DND-41 (cell line): ENCODE measurements around the gene GET4.

ENCODE experiments used
- ATAC-seq: fragments of 200-7000 bp; cut with Tn5 transposase; 3 replicates; pipeline ENCODE4 v1.9.1; 2021; ENCODE audit warnings: low read depth; ENCODE audit not compliant: insufficient read depth
- DNase-seq: peaks from one replicate; pipeline ENCODE4 v3.0.0-alpha.2; 2020
- H2AFZ ChIP-seq: 2 replicates; pipeline ENCODE4 v1.6.0; 2012; ENCODE audit warnings: low read depth, low read length
- H3K27ac ChIP-seq: 2 replicates; pipeline ENCODE4 v1.5.1; 2012; ENCODE audit warnings: low read length, inconsistent platforms
- H3K27me3 ChIP-seq: fragments of 200-600 bp; sonication (generic); 2 replicates; pipeline ENCODE4 v1.6.0; 2012; ENCODE audit warnings: low read length, mild to moderate bottlenecking, inconsistent platforms; ENCODE audit not compliant: insufficient read depth, poor library complexity
- H3K36me3 ChIP-seq: 2 replicates; pipeline ENCODE4 v1.5.1; 2012; ENCODE audit warnings: low read length, inconsistent platforms; ENCODE audit not compliant: insufficient read depth
- H3K4me1 ChIP-seq: 2 replicates; pipeline ENCODE4 v1.5.1; 2012; ENCODE audit warnings: mild to moderate bottlenecking, low read length; ENCODE audit not compliant: insufficient read depth
- H3K4me2 ChIP-seq: 2 replicates; pipeline ENCODE4 v1.6.0; 2012; ENCODE audit warnings: mild to moderate bottlenecking, moderate library complexity, low read length, inconsistent platforms; ENCODE audit not compliant: insufficient read depth
- H3K4me3 ChIP-seq, 2 experiments: fragments of 200-600 bp in 1 of 2; shearing (Covaris generic) in 1 of 2; 2 replicates each; pipeline ENCODE4 v1.5.1; 2012 to 2016; ENCODE audit warnings: inconsistent platforms in 2 of 2, low read length in 2 of 2, mild to moderate bottlenecking in 2 of 2, low read depth in 1 of 2, moderate library complexity in 1 of 2
- H3K79me2 ChIP-seq: 2 replicates; pipeline ENCODE4 v1.6.0; 2012; ENCODE audit warnings: low read length, inconsistent platforms; ENCODE audit not compliant: insufficient read depth
- H3K9ac ChIP-seq: 2 replicates; pipeline ENCODE4 v1.6.0; 2012; ENCODE audit warnings: low read depth, mild to moderate bottlenecking, inconsistent platforms, low read length, moderate library complexity
- H3K9me3 ChIP-seq: 2 replicates; pipeline ENCODE4 v1.5.1; 2012; ENCODE audit warnings: low read length, moderate library complexity, mild to moderate bottlenecking, inconsistent platforms; ENCODE audit not compliant: insufficient read depth, severe bottlenecking
- H4K20me1 ChIP-seq: 2 replicates; pipeline ENCODE4 v1.6.0; 2012; ENCODE audit warnings: low read length; ENCODE audit not compliant: insufficient read depth
- CTCF ChIP-seq: IDR thresholded peaks from 2 replicates; pipeline ENCODE4 v1.5.1; 2012; ENCODE audit warnings: borderline replicate concordance, low read length, moderate library complexity, mild to moderate bottlenecking; ENCODE audit not compliant: poor library complexity, severe bottlenecking; ENCODE audit errors: extremely low read depth
- EZH2 ChIP-seq: IDR thresholded peaks from 3 replicates; pipeline ENCODE4 v1.6.1; 2012; ENCODE audit warnings: borderline replicate concordance, low read depth, mild to moderate bottlenecking, moderate library complexity, low read length, inconsistent platforms; ENCODE audit not compliant: severe bottlenecking

The GET4 gene

GRCh38 chr7:888081-889024 lies 12.0 kb downstream of the GET4 start:
- Histone ChIP-seq H3K4me3 (no peak overlapping the region), H3K4me2 (no peak overlapping the region), H3K79me2 (peaks cover 57% of the 10 kb centered on the region), H3K4me1 (no peaks in the 10 kb centered on the region), H3K9me3 (no peaks in the 10 kb centered on the region), H2AFZ (no peak overlapping the region), H3K9ac (no peak overlapping the region), H3K27ac (no peak overlapping the region), H3K36me3 (peaks cover 74% of the 10 kb centered on the region), H3K27me3 (no peaks in the 10 kb centered on the region), H4K20me1 (peaks cover 87% of the 10 kb centered on the region)
- DNase-seq = no peak
- ATAC-seq = no peak
- TF ChIP-seq CTCF = no peak
- no peak for TF ChIP-seq EZH2

- no peaks in the 10 kb centered on the region for H3K27me3 ChIP-seq
- H3K4me2 ChIP-seq = no peak overlapping the region
- no peak for ATAC-seq
- no peak overlapping the region for H2AFZ ChIP-seq
- peaks cover 51% of the 10 kb centered on the region for H3K79me2 ChIP-seq
- DNase-seq = no peak
- H4K20me1 ChIP-seq = peaks cover 87% of the 10 kb centered on the region
- H3K4me1 ChIP-seq = no peaks in the 10 kb centered on the region
- TF ChIP-seq CTCF = no peak
- TF ChIP-seq EZH2 = no peak
- peaks cover 81% of the 10 kb centered on the region for H3K36me3 ChIP-seq
- H3K4me3 ChIP-seq = no peak overlapping the region
- H3K9ac ChIP-seq = no peak overlapping the region
- no peak overlapping the region for H3K27ac ChIP-seq
- H3K9me3 ChIP-seq = no peaks in the 10 kb centered on the region
Observed at GRCh38 chr7:889025-889390, 12.7 kb downstream of the GET4 start.

- TF ChIP-seq EZH2 (no peak), CTCF (no peak)
- Histone ChIP-seq H3K4me1 (no peaks in the 10 kb centered on the region), H3K27ac (no peak overlapping the region), H2AFZ (no peak overlapping the region), H3K9ac (no peak overlapping the region), H3K36me3 (peaks cover 85% of the 10 kb centered on the region), H3K27me3 (no peaks in the 10 kb centered on the region), H3K4me3 (no peak overlapping the region), H3K9me3 (no peaks in the 10 kb centered on the region), H3K79me2 (peaks cover 47% of the 10 kb centered on the region), H3K4me2 (no peak overlapping the region), H4K20me1 (peaks cover 87% of the 10 kb centered on the region)
- DNase-seq = no peak
- no peak for ATAC-seq
Observed at GRCh38 chr7:889391-889790, 13.0 kb downstream of the GET4 start.
